Epithelial cell of proximal tubule (primary cell): Measurements from ENCODE around the gene WDR91. TPM values are rescaled to one million over a fixed set of nuclear protein-coding genes. Genes with fewer than 3 reads are reported as not detected.

ENCODE experiments used
- DNase-seq: peaks from one replicate; pipeline ENCODE4 v3.0.0-alpha.2; 2011; ENCODE audit warnings: low read depth
- H3K4me3 ChIP-seq: 2 replicates; pipeline ENCODE4 v1.5.1; 2011; ENCODE audit warnings: low read depth, mild to moderate bottlenecking, low read length
- total RNA-seq: library from RNA; depleted of rRNA; stranded (reverse); fragments of >200 nt; gene quantifications from 2 replicates; pipeline ENCODE4 v1.2.3, GENCODE V29; 2015
- TF ChIP-seq, protein P1 (sequence below): conservative IDR thresholded peaks from 2 replicates; pipeline ENCODE4 v1.5.1; 2012; ENCODE audit warnings: low read depth, mild to moderate bottlenecking, low read length

Gene WDR91
- total RNA-seq, 1 donor from 2014 or later = 8.7 TPM

GRCh38 chr7:135185471-135186260, 25.7 kb downstream of the WDR91 start:
- H3K4me3 ChIP-seq = no peak overlapping the region
- DNase-seq = no peak
- TF ChIP-seq, protein P1, sequence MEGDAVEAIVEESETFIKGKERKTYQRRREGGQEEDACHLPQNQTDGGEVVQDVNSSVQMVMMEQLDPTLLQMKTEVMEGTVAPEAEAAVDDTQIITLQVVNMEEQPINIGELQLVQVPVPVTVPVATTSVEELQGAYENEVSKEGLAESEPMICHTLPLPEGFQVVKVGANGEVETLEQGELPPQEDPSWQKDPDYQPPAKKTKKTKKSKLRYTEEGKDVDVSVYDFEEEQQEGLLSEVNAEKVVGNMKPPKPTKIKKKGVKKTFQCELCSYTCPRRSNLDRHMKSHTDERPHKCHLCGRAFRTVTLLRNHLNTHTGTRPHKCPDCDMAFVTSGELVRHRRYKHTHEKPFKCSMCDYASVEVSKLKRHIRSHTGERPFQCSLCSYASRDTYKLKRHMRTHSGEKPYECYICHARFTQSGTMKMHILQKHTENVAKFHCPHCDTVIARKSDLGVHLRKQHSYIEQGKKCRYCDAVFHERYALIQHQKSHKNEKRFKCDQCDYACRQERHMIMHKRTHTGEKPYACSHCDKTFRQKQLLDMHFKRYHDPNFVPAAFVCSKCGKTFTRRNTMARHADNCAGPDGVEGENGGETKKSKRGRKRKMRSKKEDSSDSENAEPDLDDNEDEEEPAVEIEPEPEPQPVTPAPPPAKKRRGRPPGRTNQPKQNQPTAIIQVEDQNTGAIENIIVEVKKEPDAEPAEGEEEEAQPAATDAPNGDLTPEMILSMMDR = no peak

GRCh38 chr7:135184254-135184841, 27.0 kb downstream of the WDR91 start:
- no peak for DNase-seq
- TF ChIP-seq, protein P1 = no peak
- no peak overlapping the region for H3K4me3 ChIP-seq

GRCh38 chr7:135183478-135183877, 27.8 kb downstream of the WDR91 start:
- no peak overlapping the region for H3K4me3 ChIP-seq
- no peak for DNase-seq
- TF ChIP-seq, protein P1 = no peak

DNA sequence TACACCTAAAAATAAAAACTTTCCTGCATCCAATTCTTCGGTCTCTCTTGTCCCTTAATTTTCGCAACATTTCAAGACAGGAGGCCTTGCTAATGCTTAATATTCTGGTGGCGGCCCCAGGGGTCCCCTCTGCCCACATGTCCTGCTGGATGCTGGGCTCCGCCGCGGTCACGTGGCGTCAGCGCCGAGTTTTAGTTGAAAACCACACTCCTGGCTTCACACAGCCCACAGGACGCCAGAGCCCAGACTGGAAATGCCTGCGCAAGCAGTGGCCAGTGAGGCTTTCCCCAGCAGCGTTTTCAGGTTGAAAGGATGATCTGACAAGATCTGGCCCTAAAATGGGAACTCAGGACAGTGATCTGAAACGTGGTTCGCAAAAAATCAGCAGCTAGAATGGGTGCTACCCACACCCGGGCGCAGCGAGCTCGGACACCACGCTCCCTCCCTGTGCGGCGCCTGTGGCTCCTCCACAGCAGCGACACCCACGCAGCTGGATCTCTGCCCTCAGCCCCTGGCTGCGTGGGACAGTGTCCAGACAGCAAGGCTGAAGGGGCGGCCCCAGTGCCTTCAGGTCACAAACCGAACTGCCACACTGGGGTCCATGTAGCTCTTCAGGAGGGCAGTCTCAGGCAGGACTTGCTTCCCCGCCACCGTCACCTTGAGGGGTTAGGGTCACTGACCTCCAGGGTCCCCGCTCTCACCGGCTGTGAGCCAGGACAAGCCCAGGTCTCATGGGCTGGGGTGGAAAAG, 29.2 kb downstream of the WDR91 start:
- DNase-seq = no peak
- no peak overlapping the region for H3K4me3 ChIP-seq
- TF ChIP-seq, protein P1 = no peak

- TF ChIP-seq, protein P1 = no peak
- no peak overlapping the region for H3K4me3 ChIP-seq
- no peak for DNase-seq
Measured at GRCh38 chr7:135181261-135181928, 29.9 kb downstream of the WDR91 start.

GRCh38 chr7:135180122-135180521, 31.2 kb downstream of the WDR91 start:
- H3K4me3 ChIP-seq = no peak overlapping the region
- no peak for DNase-seq
- TF ChIP-seq, protein P1 = no peak
